Suprapubic skin (tissue), 4 donors: ENCODE measurements around the gene CYLC1.

Experiments
- CTCF ChIP-seq, 2 donors: fragments of 200-600 bp in 1 of 2; fragments of 450-650 bp in 1 of 2; sonication (generic) in 1 of 2; IDR thresholded peaks; one replicate each; pipeline ENCODE4 v1.5.1; 2016 to 2019; ENCODE audit warnings: antibody characterized with exemption in 2 of 2, mild to moderate bottlenecking in 1 of 2, moderate library complexity in 1 of 2
- EP300 ChIP-seq: sonication (generic); formaldehyde crosslinking; IDR thresholded peaks from one replicate; pipeline ENCODE4 v1.6.1; 2017; ENCODE audit warnings: antibody characterized with exemption
- POLR2A ChIP-seq, 2 donors: fragments of 450-650 bp; IDR thresholded peaks; one replicate each; pipeline ENCODE4 v1.6.1; 2017; ENCODE audit warnings: antibody characterized with exemption in 2 of 2, mild to moderate bottlenecking in 2 of 2, moderate library complexity in 2 of 2
- POLR2AphosphoS5 ChIP-seq, 3 donors: sonication (generic); formaldehyde crosslinking; IDR thresholded peaks; one replicate each; pipeline ENCODE4 v1.6.1; 2017; ENCODE audit warnings: antibody characterized with exemption in 3 of 3

DNA sequence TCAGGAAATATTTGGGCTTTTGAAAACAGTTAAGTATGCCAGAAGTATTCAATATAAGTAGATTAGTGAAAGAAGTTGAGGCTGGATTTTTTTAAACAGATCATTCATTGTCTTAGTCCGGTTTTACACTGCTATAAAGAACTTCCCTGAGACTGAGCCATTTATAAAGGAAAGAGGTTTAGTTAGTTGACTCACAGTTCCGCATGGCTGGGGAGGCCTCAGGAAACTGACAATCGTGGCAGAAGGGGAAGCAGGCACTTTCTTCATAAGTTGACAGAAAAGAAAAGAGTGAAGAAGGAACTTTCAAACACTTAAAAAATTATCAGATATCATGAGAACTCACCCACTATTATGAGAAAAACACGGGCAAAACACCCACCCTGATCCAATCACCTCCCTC lies 31.1 kb upstream of the CYLC1 start:
- TF ChIP-seq CTCF (IDR thresholded peaks at IDR 0.05) (no peak), POLR2A (IDR thresholded peaks at IDR 0.05) (no peak), POLR2AphosphoS5 (IDR thresholded peaks at IDR 0.05) (no peak), EP300 (no peak)
